AG09319 (cell line): Measurements from ENCODE around the gene TLDC2.
"Not testable (repeated sequence)": the region's sequence is repeated elsewhere in the genome, so short reads cannot be mapped to it uniquely, and the experiment has no call there.

ENCODE experiments used
- DNase-seq: peaks from one replicate; pipeline ENCODE4 v3.0.0-alpha.2; 2010; ENCODE audit warnings: low read depth; ENCODE audit errors: extremely low read depth
- CTCF ChIP-seq: IDR thresholded peaks from 2 replicates; pipeline ENCODE4 v1.5.1; 2011; ENCODE audit warnings: low read depth, mild to moderate bottlenecking, inconsistent platforms, low read length, moderate library complexity

The TLDC2 gene

GRCh38 chr20:36936341-36936740 is 60.4 kb downstream of the TLDC2 start:
- TF ChIP-seq CTCF, result no peak
- DNase-seq, result no peak

- DNase-seq, result not testable (repeated sequence)
These were observed 60.9 kb downstream of the TLDC2 start for GRCh38 chr20:36936761-36937401.

GRCh38 chr20:36937402-36937770 is 61.4 kb downstream of the TLDC2 start:
- no peak for DNase-seq
- TF ChIP-seq CTCF, result no peak

GRCh38 chr20:36941401-36941835 is 65.5 kb downstream of the TLDC2 start:
- TF ChIP-seq CTCF, result no peak
- no peak for DNase-seq
